HG03039 (cell line): Measurements from ENCODE around the gene GLI3.

Experiments
- ATAC-seq: cut with Tn5 transposase; IDR thresholded peaks from one replicate; pipeline ENCODE4 v1.9.1; 2021; ENCODE audit warnings: mild to moderate bottlenecking, moderate library complexity; ENCODE audit not compliant: unreplicated experiment

The GLI3 gene

GRCh38 chr7:42180806-42181205 lies 56.2 kb downstream of the GLI3 start:
- no peak for ATAC-seq

GRCh38 chr7:42176724-42177101 lies 60.3 kb downstream of the GLI3 start:
- no peak for ATAC-seq

GRCh38 chr7:42175834-42176723 lies 60.9 kb downstream of the GLI3 start:
- no peak for ATAC-seq

- ATAC-seq = no peak
Measured at GRCh38 chr7:42174391-42174912, 62.6 kb downstream of the GLI3 start.

GRCh38 chr7:42170724-42171123 lies 66.3 kb downstream of the GLI3 start:
- ATAC-seq = no peak

GRCh38 chr7:42168512-42168911 lies 68.5 kb downstream of the GLI3 start:
- no peak for ATAC-seq

GRCh38 chr7:42167631-42168236 lies 69.3 kb downstream of the GLI3 start:
- ATAC-seq = no peak

GRCh38 chr7:42167206-42167605 lies 69.8 kb downstream of the GLI3 start:
- no peak for ATAC-seq

- no peak for ATAC-seq
Measured at GRCh38 chr7:42164881-42165428, 72.1 kb downstream of the GLI3 start.

GRCh38 chr7:42162560-42163325 lies 74.3 kb downstream of the GLI3 start:
- ATAC-seq = no peak

GRCh38 chr7:42161719-42162118 lies 75.3 kb downstream of the GLI3 start:
- no peak for ATAC-seq

- no peak for ATAC-seq
Measured at GRCh38 chr7:42161110-42161509, 75.9 kb downstream of the GLI3 start.

- no peak for ATAC-seq
Measured at GRCh38 chr7:42159130-42159529, 77.9 kb downstream of the GLI3 start.

GRCh38 chr7:42156967-42157721 lies 79.9 kb downstream of the GLI3 start:
- no peak for ATAC-seq

- ATAC-seq = no peak
Measured at GRCh38 chr7:42156291-42156865, 80.6 kb downstream of the GLI3 start.

GRCh38 chr7:42155584-42156290 lies 81.3 kb downstream of the GLI3 start:
- no peak for ATAC-seq

GRCh38 chr7:42154173-42154572 lies 82.8 kb downstream of the GLI3 start:
- ATAC-seq = no peak

GRCh38 chr7:42152329-42153205 lies 84.4 kb downstream of the GLI3 start:
- no peak for ATAC-seq
